ENCODE measurements around the gene ZIM2. TPM values are rescaled to one million over a fixed set of nuclear protein-coding genes. Genes with fewer than 3 reads are reported as not detected.

Gene ZIM2
- total RNA-seq, 1 experiment from 2014 or later = not detected

DNA sequence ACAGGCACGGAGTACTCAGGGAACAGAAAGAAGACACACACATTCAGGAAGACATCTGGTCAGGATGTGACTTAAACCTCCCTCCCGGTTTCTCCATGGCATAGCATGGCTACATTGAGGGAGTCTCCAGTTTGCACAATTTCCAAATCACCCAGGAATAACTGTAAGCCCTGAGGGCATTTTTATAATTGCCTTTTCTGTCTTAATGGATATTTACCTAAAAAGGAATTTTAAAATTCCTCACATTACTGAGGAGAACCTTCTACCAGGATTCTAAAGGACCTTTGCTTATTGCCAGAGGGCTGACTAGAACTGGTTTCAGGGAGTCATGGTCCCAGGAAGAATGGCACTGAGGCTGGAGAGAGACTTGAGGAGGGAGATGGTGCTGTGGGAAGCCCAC is 21.4 kb downstream of the ZIM2 start:
- Histone ChIP-seq H4K20me1 (ENCODE audit: insufficient read depth) (no peaks in the 10 kb centered on the region), H3K9ac (ENCODE audit: low read length) (no peak overlapping the region), H3K27ac (ENCODE audit: low read depth, low read length) (no peak overlapping the region), H3K9me3 (ENCODE audit: control insufficient read depth in 1 of 2, insufficient read depth in 1 of 2, low read depth in 1 of 2, low read length in 2 of 2) (peaks cover 15 to 51% of the 10 kb centered on the region in 2 experiments; a peak in 2 of 4 replicates), H3K9me2 (ENCODE audit: insufficient read depth) (no peaks in the 10 kb centered on the region), H3K4me2 (ENCODE audit: low read length) (no peak overlapping the region), H3K4me3 (replicated peaks in 1 of 2; ENCODE audit: low read depth in 1 of 2, low read length in 2 of 2) (no peak overlapping the region), H3K4me1 (ENCODE audit: control insufficient read depth in 1 of 2, insufficient read depth in 2 of 2, low read length in 2 of 2) (no peaks in the 10 kb centered on the region), H2AFZ (ENCODE audit: low read depth, low read length, poor library complexity, severe bottlenecking) (no peak overlapping the region), H3K36me3 (ENCODE audit: control insufficient read depth in 1 of 2, insufficient read depth in 2 of 2, low read length in 2 of 2) (no peaks in the 10 kb centered on the region), H3K79me2 (ENCODE audit: insufficient read depth, low read length) (no peaks in the 10 kb centered on the region), H3K27me3 (ENCODE audit: insufficient read depth, low read length) (no peaks in the 10 kb centered on the region)
- RAD21 ChIA-PET (ENCODE audit: low non-redundant PET in 1 of 2, low total read pairs in 2 of 2, uncharacterized antibody in 2 of 2, unreplicated experiment in 2 of 2) = no interaction called here
- POLR2A ChIA-PET = no interaction called here
- no peak for ATAC-seq
- TF ChIP-seq YY1 (IDR thresholded peaks at IDR 0.05; ENCODE audit: extremely low read depth, insufficient replicate concordance, low read depth, low read length) (no peak), JUND (IDR thresholded peaks at IDR 0.05) (no peak), CBX3 (IDR thresholded peaks at IDR 0.05; ENCODE audit: low read depth) (no peak), SRF (IDR thresholded peaks at IDR 0.05; ENCODE audit: low read depth) (no peak), ZNF274 (IDR thresholded peaks at IDR 0.05; ENCODE audit: low read depth, low read length) (no peak), POLR2AphosphoS5 (IDR thresholded peaks at IDR 0.05; ENCODE audit: low read depth, low read length) (no peak), ZFX (IDR thresholded peaks at IDR 0.05) (no peak), EZH2phosphoT487 (IDR thresholded peaks at IDR 0.05; ENCODE audit: borderline replicate concordance) (no peak), ELF1 (IDR thresholded peaks at IDR 0.05; ENCODE audit: borderline replicate concordance, low read depth) (no peak), TCF7L2 (IDR thresholded peaks at IDR 0.05; ENCODE audit: borderline replicate concordance, extremely low read depth, insufficient read depth, insufficient read length) (no peak), EGR1 (IDR thresholded peaks at IDR 0.05; ENCODE audit: low read depth) (no peak)
- TF ChIP-seq, protein P1, sequence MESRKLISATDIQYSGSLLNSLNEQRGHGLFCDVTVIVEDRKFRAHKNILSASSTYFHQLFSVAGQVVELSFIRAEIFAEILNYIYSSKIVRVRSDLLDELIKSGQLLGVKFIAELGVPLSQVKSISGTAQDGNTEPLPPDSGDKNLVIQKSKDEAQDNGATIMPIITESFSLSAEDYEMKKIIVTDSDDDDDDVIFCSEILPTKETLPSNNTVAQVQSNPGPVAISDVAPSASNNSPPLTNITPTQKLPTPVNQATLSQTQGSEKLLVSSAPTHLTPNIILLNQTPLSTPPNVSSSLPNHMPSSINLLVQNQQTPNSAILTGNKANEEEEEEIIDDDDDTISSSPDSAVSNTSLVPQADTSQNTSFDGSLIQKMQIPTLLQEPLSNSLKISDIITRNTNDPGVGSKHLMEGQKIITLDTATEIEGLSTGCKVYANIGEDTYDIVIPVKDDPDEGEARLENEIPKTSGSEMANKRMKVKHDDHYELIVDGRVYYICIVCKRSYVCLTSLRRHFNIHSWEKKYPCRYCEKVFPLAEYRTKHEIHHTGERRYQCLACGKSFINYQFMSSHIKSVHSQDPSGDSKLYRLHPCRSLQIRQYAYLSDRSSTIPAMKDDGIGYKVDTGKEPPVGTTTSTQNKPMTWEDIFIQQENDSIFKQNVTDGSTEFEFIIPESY (IDR thresholded peaks at IDR 0.05; ENCODE audit: extremely low read depth, insufficient replicate concordance, low read length) = no peak
- TF ChIP-seq, protein P2, sequence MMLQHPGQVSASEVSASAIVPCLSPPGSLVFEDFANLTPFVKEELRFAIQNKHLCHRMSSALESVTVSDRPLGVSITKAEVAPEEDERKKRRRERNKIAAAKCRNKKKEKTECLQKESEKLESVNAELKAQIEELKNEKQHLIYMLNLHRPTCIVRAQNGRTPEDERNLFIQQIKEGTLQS (IDR thresholded peaks at IDR 0.05) = no peak
- intact Hi-C loops (cut with micrococcal nuclease) = no loop called here
- no peak for DNase-seq (ENCODE audit: low read depth, low spot score)
- BruUV-seq (replicated peaks) = no TSS peak
- CTCF ChIA-PET = no interaction called here
